GM10248 (cell line): ENCODE measurements around the gene UCKL1.
A peak's percentile ranks its signal among the peaks of the same experiment; 100 is the strongest.

Experiments used
- CTCF ChIA-PET: fragments of 300-600 bp; sonication (Branson Sonifier 250); formaldehyde crosslinking; extraction: SDS; loops from one replicate; lab custom pipeline; 2021; ENCODE audit warnings: antibody characterized with exemption; lab: Yijun Ruan, JAX
- POLR2A ChIA-PET: fragments of 350-650 bp; sonication (Branson Sonifier 250); formaldehyde crosslinking; extraction: SDS; loops from one replicate; lab custom pipeline; 2020; ENCODE audit warnings: antibody characterized with exemption; lab: Yijun Ruan, JAX
- DNase-seq: peaks from one replicate; pipeline ENCODE4 v3.0.0; 2012; ENCODE audit errors: extremely low spot score
- CTCF ChIP-seq: IDR thresholded peaks from 2 replicates; pipeline ENCODE4 v1.5.1; 2012; ENCODE audit warnings: mild to moderate bottlenecking, low read depth; ENCODE audit errors: extremely low read depth, missing control alignments, control extremely low read depth

Gene UCKL1

GRCh38 chr20:63944078-63944941, 11.9 kb downstream of the UCKL1 start:
- POLR2A ChIA-PET = interaction anchor here (0.5 kb wide), 1 partner anchor 424 kb away, joined by 3 read pairs; the partner anchor contains the start of gene PPDPF
- no peak for DNase-seq
- CTCF ChIA-PET = no interaction called here
- no peak for TF ChIP-seq CTCF

- ChIA-PET POLR2A (interaction anchor here (0.5 kb wide), 1 partner anchor 423 kb away, joined by 3 read pairs; the partner anchor contains the start of gene PPDPF), CTCF (interaction anchor here (0.9 to 1.1 kb wide), 2 partner anchors 12 to 62 kb away, joined by 3 read pairs; no protein-coding TSS in a partner anchor)
- TF ChIP-seq CTCF = no peak
- DNase-seq = no peak
Observed at GRCh38 chr20:63943808-63944077, 12.5 kb downstream of the UCKL1 start.

GRCh38 chr20:63942969-63943807, 13.0 kb downstream of the UCKL1 start:
- DNase-seq = no peak
- ChIA-PET POLR2A (interaction anchor here (0.5 to 0.9 kb wide), 3 partner anchors 10 to 469 kb away, joined by 3 read pairs; partner anchors contain the start of gene PPDPF), CTCF (interaction anchor here (0.9 to 1.1 kb wide), 2 partner anchors 11 to 63 kb away, joined by 3 read pairs; no protein-coding TSS in a partner anchor)
- TF ChIP-seq CTCF = no peak

GRCh38 chr20:63942250-63942951, 13.8 kb downstream of the UCKL1 start:
- DNase-seq = peak; percentile 52
- ChIA-PET POLR2A (interaction anchor here (0.5 to 0.9 kb wide), 2 partner anchors 9 to 469 kb away, joined by 3 read pairs; no protein-coding TSS in a partner anchor), CTCF (interaction anchor here (1.1 kb wide), 1 partner anchor 64 kb away, joined by 3 read pairs; no protein-coding TSS in a partner anchor)
- TF ChIP-seq CTCF = no peak

GRCh38 chr20:63941282-63942081, 14.7 kb downstream of the UCKL1 start:
- no peak for TF ChIP-seq CTCF
- ChIA-PET POLR2A (no interaction called here), CTCF (interaction anchor here (1.0 to 1.6 kb wide), 3 partner anchors 9 to 404 kb away, joined by 3 to 4 read pairs (median 3); partner anchors contain the start of gene PTK6)
- DNase-seq = peak; percentile 56
